Muscle of leg (tissue), 11 donors: Measurements from ENCODE around the gene SLC38A4. TPM values are rescaled to one million over a fixed set of nuclear protein-coding genes. Genes with fewer than 3 reads are reported as not detected.

Experiments used
- DNase-seq: peaks from one replicate; pipeline ENCODE4 v3.0.0; 2013
- H3K27ac ChIP-seq: one replicate; pipeline ENCODE4 v1.5.1; 2013; ENCODE audit warnings: mild to moderate bottlenecking, low read length, control low read depth
- H3K27me3 ChIP-seq: one replicate; pipeline ENCODE4 v1.6.1; 2013; ENCODE audit warnings: low read length; ENCODE audit not compliant: control insufficient read depth, insufficient read depth
- H3K36me3 ChIP-seq: one replicate; pipeline ENCODE4 v1.6.1; 2013; ENCODE audit warnings: low read length; ENCODE audit not compliant: control insufficient read depth, insufficient read depth
- H3K4me1 ChIP-seq: one replicate; pipeline ENCODE4 v1.6.1; 2013; ENCODE audit warnings: low read length; ENCODE audit not compliant: control insufficient read depth, insufficient read depth
- H3K4me3 ChIP-seq: one replicate; pipeline ENCODE4 v1.5.1; 2013; ENCODE audit warnings: low read length, control low read depth
- H3K9me3 ChIP-seq: replicated peaks from 2 replicates; pipeline ENCODE4 v1.6.1; 2013; ENCODE audit warnings: low read depth, low read length; ENCODE audit not compliant: control insufficient read depth
- WGBS: methylation state at CpG from one replicate; pipeline ENCODE4 v1.1.5; 2013; ENCODE audit warnings: missing lambda C conversion rate; ENCODE audit not compliant: insufficient coverage; 5-methylcytosine and 5-hydroxymethylcytosine counted together
- polyA plus RNA-seq, 8 donors: library from polyadenylated mRNA; unstranded; fragments of 120-200 nt; gene quantifications; one replicate each; pipeline versions ENCODE4 v1.2.1 to v1.2.3, GENCODE V29; 2013; ENCODE audit warnings: inconsistent platforms in 1 of 8, low replicate concordance in 1 of 8; ENCODE audit not compliant: insufficient read length in 8 of 8, insufficient read depth in 1 of 8
- total RNA-seq: library from RNA; stranded (reverse); fragments of 120-200 nt; gene quantifications from one replicate; pipeline ENCODE4 v1.2.4, GENCODE V29; 2013

SLC38A4 gene
- total and polyA plus RNA-seq, 9 donors: 5.6 to 8.4 (median 6.6) TPM

GRCh38 chr12:46798648-46799047, 27.1 kb downstream of the SLC38A4 start:
- H3K4me3 ChIP-seq: no peak overlapping the region
- WGBS: no CpG with 5 or more reads among the region's 2 CpGs
- H3K9me3 ChIP-seq: no peaks in the 10 kb centered on the region
- H3K4me1 ChIP-seq: no peaks in the 10 kb centered on the region
- H3K36me3 ChIP-seq: no peaks in the 10 kb centered on the region
- no peak overlapping the region for H3K27ac ChIP-seq
- no peaks in the 10 kb centered on the region for H3K27me3 ChIP-seq
- DNase-seq: no peak

GRCh38 chr12:46798056-46798455, 27.7 kb downstream of the SLC38A4 start:
- WGBS: 82% methylated on average over 2 of the region's 2 CpGs
- no peaks in the 10 kb centered on the region for H3K4me1 ChIP-seq
- no peak for DNase-seq
- no peak overlapping the region for H3K27ac ChIP-seq
- no peaks in the 10 kb centered on the region for H3K27me3 ChIP-seq
- no peaks in the 10 kb centered on the region for H3K9me3 ChIP-seq
- H3K36me3 ChIP-seq: no peaks in the 10 kb centered on the region
- H3K4me3 ChIP-seq: no peak overlapping the region

GRCh38 chr12:46795988-46796387, 29.8 kb downstream of the SLC38A4 start:
- no peak for DNase-seq
- no peaks in the 10 kb centered on the region for H3K27me3 ChIP-seq
- no peaks in the 10 kb centered on the region for H3K9me3 ChIP-seq
- H3K36me3 ChIP-seq: no peaks in the 10 kb centered on the region
- H3K4me1 ChIP-seq: no peaks in the 10 kb centered on the region
- no peak overlapping the region for H3K4me3 ChIP-seq
- H3K27ac ChIP-seq: no peak overlapping the region
- 100% methylated on average over 2 of the region's 4 CpGs for WGBS

GRCh38 chr12:46794593-46795190, 31.1 kb downstream of the SLC38A4 start:
- Histone ChIP-seq H3K4me3 (no peak overlapping the region), H3K36me3 (no peaks in the 10 kb centered on the region), H3K27me3 (no peaks in the 10 kb centered on the region), H3K27ac (no peak overlapping the region), H3K4me1 (no peaks in the 10 kb centered on the region), H3K9me3 (no peaks in the 10 kb centered on the region)
- no CpG with 5 or more reads among the region's 1 CpG for WGBS
- DNase-seq: no peak

GRCh38 chr12:46792925-46793324, 32.9 kb downstream of the SLC38A4 start:
- no peak for DNase-seq
- Histone ChIP-seq H3K27ac (no peak overlapping the region), H3K27me3 (no peaks in the 10 kb centered on the region), H3K4me1 (no peaks in the 10 kb centered on the region), H3K36me3 (no peaks in the 10 kb centered on the region), H3K9me3 (no peaks in the 10 kb centered on the region), H3K4me3 (no peak overlapping the region)
- 94% methylated on average over 2 of the region's 3 CpGs for WGBS

- Histone ChIP-seq H3K9me3 (no peaks in the 10 kb centered on the region), H3K27me3 (no peaks in the 10 kb centered on the region), H3K4me1 (no peaks in the 10 kb centered on the region), H3K36me3 (no peaks in the 10 kb centered on the region), H3K27ac (no peak overlapping the region), H3K4me3 (no peak overlapping the region)
- DNase-seq: no peak
- WGBS: no CpG with 5 or more reads among the region's 1 CpG
Measured at GRCh38 chr12:46790066-46790465, 35.7 kb downstream of the SLC38A4 start.

- no peak for DNase-seq
- Histone ChIP-seq H3K27ac (no peak overlapping the region), H3K27me3 (no peaks in the 10 kb centered on the region), H3K36me3 (no peaks in the 10 kb centered on the region), H3K9me3 (no peaks in the 10 kb centered on the region), H3K4me3 (no peak overlapping the region), H3K4me1 (no peaks in the 10 kb centered on the region)
- no CpG with 5 or more reads among the region's 5 CpGs for WGBS
Measured at GRCh38 chr12:46788072-46788887, 37.5 kb downstream of the SLC38A4 start.

GRCh38 chr12:46787496-46788055, 38.2 kb downstream of the SLC38A4 start:
- DNase-seq: no peak
- no peak overlapping the region for H3K27ac ChIP-seq
- no peaks in the 10 kb centered on the region for H3K27me3 ChIP-seq
- no peak overlapping the region for H3K4me3 ChIP-seq
- WGBS: 100% methylated on average over 3 of the region's 5 CpGs
- H3K4me1 ChIP-seq: no peaks in the 10 kb centered on the region
- no peaks in the 10 kb centered on the region for H3K9me3 ChIP-seq
- H3K36me3 ChIP-seq: no peaks in the 10 kb centered on the region

- Histone ChIP-seq H3K36me3 (no peaks in the 10 kb centered on the region), H3K9me3 (no peaks in the 10 kb centered on the region), H3K4me1 (no peaks in the 10 kb centered on the region), H3K4me3 (no peak overlapping the region), H3K27me3 (no peaks in the 10 kb centered on the region), H3K27ac (no peak overlapping the region)
- peak; percentile 43 for DNase-seq
- 40% methylated on average over 1 of the region's 3 CpGs for WGBS
Measured at GRCh38 chr12:46786774-46787173, 39.0 kb downstream of the SLC38A4 start.

- Histone ChIP-seq H3K9me3 (no peaks in the 10 kb centered on the region), H3K4me3 (no peak overlapping the region), H3K36me3 (no peaks in the 10 kb centered on the region), H3K4me1 (no peaks in the 10 kb centered on the region), H3K27ac (no peak overlapping the region), H3K27me3 (no peaks in the 10 kb centered on the region)
- DNase-seq: no peak
- 41% methylated on average over 2 of the region's 3 CpGs for WGBS
Measured at GRCh38 chr12:46785382-46785781, 40.4 kb downstream of the SLC38A4 start.
